Cerebellar nuclear complex (tissue), 1 donor: ENCODE measurements around the gene CTDSPL2.
A peak's percentile ranks its signal among the peaks of the same experiment; 100 is the strongest.
"Not testable (repeated sequence)": the region's sequence is repeated elsewhere in the genome, so short reads cannot be mapped to it uniquely, and the experiment has no call there.

Experiments used
- DNase-seq, 2 experiments: peaks; one replicate each; lab custom pipeline; 2025; lab: John Stamatoyannopoulos, UW

CTDSPL2 gene

DNA sequence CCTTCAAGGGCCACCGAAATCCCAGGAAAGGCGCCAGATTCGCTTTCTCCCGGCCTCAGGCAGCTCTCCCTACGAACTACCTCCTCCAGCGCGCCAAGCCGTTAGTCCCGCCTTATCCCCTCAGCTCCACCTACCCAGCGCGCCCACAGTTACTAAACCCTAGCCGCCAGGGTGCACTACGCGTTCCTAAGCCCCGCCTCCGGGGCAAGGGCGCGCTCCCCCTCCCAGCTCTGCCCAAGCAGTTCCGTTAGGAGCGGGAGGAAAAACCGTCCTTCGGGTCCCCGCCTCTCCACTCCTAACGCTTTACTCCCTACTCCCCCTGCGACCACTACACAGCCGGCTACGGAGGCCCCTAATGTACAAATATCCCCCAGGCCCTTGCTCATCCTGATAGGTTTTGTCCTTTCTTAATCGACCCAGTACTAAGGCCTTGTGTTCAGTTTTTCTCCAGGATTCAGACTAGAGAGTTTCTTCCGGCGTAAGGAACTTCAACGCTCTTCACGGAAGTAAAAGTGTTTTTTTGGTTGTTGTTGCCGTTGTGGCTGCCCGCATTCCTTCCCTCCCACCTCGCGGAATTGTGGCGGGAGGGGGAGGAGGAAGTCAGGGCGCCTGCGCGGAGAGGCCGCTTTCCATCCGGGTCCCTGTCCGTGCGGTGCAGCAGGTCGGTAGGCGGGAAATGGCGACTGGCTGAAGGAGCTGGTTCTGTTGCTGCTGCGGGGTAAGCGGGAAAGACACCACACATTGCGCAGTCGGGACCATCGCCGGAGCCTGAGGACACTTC, at the start of gene CTDSPL2:
Gene CTDSPL2 (plus strand): TSS at position 655 of the 781 bp plus-strand sequence. CDS start 31,386 bp downstream, outside the sequence.
- peak; percentile 89 to 95 for DNase-seq

DNA sequence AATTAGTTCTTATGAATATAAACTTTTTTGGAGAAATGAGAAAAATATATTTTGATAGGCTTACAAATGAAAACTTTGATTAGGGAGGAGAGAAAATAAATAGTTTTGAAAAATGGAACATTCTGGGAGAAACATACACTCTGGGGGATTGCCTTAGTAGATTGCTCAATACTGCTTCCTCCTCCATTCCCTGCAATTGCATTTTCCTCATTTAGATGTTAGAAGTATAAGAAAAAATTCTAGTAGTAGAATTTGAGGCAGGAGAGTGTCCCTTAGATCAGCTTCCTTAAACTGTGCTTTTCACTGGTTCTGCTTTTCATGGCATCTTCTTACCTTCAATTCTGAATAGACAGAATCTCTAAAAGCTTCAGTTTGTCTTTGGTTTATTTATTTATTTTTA, 46.2 kb upstream of the CTDSPL2 start:
- no peak for DNase-seq

DNA sequence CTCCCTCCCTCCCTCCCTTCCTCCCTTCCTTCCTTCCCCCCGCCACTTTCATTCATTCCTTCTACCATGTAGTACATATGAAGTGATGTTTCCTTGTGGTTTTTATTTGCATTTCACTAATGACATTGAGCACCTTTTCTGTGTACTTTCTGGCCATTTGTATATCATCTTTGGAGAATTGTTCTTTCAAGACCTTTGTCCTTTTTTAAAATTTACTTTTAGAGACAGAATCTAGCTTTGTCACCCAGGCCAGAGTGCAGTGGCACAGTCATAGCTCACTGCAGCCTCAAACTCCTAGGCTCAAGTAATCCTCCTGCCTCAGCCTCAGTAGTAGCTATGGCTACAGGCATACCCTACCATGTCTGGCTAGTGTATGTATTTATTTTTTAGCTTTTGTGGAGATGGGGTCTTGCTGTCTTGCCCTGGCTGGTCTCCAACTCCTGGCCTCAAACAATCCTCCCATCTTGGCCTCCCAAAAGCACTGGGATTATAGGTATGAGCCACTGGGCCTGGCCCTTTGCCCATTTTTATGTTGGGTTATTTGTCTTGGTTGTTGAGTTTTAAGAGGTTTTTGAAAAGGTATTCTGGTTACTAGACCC, 42.0 kb upstream of the CTDSPL2 start:
- no peak for DNase-seq

DNA sequence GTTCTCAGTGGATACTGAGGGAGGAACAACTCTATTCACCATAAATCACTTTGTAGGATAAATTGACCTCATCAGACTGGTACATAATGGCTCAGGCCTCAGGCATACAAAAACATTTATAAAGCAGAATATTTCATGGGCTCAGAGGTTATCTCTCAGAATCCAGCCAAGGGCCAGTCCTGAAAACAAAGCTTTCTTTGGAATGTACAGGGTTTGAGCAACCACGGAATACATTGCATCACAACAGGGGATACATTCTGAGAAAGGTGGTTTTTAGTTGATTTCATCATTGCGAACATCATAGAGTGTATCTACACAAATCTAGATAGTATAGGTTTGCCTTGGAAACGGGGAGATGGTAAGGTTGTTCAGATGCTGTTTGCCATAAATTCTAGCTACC, 33.4 kb upstream of the CTDSPL2 start:
- no peak for DNase-seq

DNA sequence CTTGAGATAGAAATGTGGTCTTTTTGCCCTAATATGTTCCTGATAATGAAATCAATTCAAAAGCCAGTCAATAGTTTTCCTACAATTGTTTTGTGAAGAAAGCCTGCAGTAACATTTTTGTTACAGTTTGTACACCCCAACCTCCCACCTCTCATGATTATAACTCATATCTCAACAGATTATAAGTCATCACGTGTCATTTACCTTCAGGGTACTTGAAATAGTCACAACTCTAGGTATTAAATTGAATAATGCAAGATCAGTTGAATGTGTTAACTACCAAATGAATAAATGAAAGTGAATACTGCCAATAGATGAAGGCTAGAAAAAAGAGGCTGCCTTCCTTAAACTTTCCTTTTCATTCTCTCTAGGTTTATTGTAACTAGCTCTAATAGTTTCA, 32.9 kb upstream of the CTDSPL2 start:
- DNase-seq, result no peak

DNA sequence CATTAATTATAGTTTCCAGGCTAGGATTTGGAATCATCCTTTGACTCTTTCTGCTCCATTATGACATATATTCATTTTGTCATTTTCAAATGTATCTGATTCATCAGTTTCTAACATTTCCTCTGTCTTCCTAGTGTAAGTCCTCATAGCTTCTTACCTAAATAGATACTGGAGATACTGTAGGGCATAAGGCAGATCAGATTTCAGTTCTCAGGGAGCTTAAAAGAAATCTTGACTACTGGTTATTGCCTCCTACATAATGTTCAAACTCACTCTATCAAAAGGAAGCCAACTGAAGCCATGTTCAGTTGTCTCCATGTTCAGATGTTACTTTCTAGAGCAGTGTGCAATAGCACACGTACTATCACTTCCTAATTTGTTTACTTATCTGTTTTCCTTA, 29.6 kb upstream of the CTDSPL2 start:
- DNase-seq, result no peak

DNA sequence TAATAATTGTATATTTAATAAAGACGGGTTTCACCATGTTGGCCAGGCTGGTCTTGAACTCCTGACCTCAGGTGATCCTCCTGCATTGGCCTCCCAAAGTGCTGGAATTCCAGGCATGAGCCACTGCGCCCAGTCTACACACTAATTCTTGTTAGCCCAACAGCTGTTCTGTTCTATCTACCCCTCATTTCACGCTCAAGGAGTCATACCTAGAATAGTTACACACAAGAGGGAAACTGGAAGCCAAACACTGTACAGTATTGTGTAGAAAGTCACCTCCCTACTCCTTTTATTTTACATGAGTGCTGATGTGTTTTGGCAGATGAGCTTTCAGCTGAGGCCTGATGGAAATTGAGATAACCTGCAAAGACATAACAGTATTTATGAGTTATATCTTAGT, 13.4 kb upstream of the CTDSPL2 start:
- no peak for DNase-seq

DNA sequence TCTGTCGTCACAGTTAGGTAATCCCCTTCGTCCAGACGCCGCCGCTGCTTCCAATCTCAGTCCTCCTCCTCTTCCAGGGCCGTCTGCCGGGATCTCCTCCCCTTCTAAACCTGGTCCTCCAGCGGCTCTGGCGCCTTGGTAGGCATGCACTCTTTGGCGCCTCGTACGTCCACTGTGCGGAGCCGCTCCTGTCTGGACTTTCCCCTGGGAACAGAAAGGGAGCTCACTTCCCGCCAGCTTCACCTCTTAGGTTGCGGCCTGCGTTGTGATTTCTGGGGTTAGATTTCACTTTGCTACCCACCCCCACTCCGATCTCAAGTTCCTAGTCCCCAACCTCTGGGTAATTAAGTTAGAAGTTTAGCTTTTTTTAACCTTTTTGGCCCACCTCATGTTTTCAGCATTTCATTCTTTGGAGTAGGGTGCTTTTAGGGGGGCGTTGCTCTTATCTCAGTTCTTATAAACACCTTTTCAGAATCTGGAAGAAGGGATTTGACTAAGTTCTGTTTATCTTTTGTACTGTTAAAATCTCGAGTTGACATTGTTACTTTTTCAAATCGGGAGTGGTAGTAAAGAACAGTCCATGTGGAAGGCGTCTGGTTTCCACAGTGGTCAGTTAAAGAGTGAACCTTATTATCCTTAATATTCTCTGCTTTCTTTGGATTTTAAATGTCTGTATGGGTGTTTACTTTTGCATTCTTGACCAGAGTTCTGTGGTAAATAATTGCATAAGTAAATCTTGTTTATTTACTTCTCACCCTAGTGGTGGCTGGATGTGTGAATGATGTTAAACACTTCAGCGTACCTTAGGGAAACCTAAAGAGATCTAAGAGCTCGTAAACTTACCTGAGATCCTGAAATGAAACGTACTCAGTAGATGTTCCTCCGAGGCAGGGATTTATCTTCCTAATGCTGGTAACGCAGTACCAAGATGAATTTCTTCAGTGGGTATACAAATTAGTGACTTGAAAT, 611 bp downstream of the CTDSPL2 start:
- no peak for DNase-seq

DNA sequence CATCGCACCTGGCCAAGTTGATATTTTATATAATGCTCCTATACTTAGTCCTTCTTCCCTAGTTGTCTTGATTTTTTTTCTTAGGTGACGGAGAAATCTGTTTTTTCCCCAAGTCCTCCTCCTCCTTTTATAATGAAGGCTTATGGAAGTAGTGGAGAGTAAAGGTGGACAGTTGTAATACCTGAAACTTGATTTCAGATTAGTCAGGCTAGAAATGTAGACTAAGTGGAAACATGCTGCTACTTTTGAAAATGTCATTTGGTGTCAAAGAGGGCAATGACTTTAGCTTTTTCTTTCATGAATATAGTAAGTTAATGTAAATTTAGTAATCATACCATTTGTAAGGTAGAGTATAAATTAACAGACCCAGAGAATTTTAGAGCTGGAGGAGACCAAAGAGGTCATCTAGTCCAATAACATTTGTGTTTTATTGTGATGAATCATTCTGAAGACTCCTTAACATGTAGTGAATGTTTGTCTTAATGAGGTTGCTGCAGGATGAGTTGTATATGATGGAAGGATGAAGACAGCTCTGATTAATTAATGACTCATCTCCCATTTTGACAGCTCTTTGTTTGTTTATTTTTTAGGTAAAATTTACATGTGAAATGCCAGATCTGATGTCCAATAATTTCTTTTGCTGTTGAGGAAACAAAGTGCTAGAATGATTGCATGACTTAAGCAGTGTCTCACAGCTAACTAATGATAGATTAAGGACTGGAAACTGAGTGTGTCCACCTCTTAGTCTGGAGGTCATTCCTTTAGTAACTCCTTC, 8.7 kb downstream of the CTDSPL2 start:
- no peak for DNase-seq

DNA sequence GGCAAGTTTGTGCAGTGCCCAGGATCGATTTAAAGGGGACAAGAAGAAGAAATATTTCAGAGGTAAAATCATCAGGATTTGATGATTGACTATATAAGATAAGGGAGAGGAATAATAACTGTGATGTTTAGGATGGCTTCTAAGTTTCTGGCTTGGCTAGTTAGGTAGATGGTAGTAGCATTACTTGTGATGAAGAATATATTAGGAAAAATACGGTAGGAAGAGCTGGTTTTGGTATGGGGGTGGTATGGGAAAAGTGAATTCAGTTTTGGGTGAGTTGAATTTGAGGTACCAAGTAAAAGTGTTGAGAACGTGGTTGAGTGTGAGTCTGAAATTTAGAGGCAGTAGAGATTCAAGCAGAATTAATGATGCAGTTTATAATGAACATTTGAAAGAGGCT, 11.0 kb downstream of the CTDSPL2 start:
- DNase-seq, result no peak

DNA sequence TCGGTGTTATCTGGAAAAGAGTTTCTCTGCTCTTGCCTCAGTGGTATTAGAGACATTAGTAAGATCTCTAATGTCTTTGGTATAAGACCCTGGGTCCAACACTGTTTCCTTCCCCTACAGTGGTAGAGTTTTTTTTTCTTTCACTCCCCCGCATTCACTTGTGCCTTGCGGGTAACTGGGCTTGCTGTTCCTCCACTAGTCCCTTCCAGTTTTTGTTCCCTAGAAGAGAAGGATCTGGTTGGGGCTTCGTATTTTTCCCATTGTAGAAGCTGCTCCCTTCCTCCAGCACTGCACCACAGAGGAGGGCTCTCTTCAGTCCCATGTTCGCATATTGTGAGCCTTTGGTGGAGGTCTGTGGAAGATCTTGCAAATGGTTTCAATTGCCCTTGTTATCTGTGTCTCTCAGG, 13.7 kb downstream of the CTDSPL2 start:
- DNase-seq, result no peak

DNA sequence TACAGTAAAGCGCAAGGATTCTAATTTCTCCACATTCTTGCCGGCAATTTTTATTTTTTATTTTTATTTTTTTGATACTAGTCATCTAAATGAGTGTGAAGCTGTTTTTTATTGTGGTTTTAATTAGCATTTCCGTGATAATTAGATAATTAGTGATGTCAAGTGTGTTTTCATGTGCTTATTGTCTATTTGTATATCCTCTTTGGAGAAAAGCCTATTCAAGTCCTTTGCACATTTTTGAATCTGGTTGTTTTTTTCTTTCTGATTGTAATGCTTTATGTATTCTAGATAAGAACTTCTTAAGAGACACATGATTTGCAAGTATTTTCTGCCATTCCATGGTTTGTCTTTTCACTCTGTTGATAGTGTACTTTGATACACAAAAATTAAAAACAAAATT, 16.1 kb downstream of the CTDSPL2 start:
- DNase-seq, result no peak

DNA sequence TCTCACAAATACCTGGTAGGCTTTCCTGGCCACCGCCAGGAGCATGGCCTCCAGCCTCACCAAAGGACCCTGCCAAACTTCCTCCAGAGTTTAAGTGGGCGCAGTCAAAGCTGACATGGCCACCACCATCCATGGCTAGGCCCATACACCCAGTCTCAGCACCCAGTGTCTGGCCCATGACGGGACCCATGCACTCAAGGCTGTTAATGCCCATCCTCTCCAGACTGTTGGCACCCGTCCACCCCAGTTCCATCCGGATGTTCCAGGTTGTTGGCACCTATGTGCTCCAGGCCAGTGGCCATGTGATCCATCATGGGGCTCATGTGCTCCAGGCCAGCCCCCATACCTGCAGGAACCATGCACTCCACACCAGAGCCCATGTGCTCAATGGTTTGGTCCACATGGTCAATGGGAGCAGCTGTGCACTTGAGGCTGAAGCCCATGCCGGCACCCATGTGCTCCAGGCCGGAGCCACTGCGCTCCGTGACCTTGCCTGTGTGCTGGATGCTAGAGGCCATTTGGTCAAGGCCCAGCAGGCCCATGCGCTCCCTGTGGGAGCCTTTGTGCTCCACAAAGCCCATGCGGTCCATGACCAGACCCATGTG, 20.4 kb downstream of the CTDSPL2 start:
- DNase-seq, result no peak

DNA sequence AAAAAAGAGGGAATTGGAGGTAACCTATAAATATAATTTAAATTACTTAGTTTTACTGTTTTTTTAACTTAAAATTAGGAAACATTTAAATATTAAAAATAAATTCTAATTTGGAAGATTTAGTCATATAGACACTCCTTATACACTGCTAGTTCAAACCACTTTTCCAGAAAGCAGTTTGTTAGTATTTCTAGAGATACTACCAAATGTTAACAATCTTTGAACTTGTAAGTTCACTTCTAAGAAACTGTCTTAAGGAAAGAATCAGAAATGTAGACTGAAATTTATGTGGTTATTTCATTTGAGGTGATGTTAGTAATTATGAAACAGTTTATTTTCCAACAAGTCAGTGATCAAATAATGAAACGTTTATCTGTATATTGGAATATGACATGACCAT, 22.7 kb downstream of the CTDSPL2 start:
- no peak for DNase-seq

DNA sequence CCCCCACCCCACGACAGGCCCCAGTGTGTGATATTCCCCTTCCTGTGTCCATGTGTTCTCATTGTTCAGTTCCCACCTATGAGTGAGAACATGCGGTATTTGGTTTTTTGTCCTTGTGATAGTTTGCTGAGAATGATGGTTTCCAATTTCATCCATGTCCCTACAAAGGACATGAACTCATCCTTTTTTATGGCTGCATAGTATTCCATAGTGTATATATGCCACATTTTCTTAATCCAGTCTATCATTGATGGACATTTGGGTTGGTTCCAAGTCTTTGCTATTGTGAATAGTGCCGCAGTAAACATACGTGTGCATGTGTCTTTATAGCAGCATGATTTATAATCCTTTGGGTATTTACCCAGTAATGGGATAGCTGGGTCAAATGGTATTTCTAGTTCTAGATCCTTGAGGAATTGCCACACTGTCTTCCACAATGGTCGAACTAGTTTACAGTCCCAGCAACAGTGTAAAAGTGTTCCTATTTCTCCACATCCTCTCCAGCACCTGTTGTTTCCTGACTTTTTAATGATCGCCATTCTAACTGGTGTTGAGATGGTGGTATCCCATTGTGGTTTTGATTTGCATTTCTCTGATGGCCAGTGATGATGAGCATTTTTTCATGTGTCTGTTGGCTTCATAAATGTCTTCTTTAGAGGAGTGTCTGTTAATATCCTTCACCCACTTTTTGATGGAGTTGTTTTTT, 26.3 kb downstream of the CTDSPL2 start:
- not testable (repeated sequence) for DNase-seq

DNA sequence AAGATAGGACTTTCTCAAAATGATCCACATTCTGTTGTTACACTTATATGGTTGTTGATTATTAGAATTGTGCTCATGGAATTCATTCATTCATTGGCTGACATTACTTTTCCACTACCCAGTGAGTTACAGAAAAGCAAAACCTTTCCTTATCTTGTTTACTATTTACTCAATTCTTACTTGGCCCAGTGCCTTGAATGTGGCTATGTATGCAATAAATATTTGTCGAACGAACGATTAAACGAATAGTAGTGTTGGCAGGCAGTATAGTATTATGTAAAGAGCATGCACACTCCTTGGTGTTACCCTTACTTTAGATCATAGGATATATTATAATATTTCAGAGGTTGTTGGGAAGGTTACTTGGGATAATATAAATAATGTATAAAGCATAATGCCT, 31.0 kb downstream of the CTDSPL2 start:
- no peak for DNase-seq

DNA sequence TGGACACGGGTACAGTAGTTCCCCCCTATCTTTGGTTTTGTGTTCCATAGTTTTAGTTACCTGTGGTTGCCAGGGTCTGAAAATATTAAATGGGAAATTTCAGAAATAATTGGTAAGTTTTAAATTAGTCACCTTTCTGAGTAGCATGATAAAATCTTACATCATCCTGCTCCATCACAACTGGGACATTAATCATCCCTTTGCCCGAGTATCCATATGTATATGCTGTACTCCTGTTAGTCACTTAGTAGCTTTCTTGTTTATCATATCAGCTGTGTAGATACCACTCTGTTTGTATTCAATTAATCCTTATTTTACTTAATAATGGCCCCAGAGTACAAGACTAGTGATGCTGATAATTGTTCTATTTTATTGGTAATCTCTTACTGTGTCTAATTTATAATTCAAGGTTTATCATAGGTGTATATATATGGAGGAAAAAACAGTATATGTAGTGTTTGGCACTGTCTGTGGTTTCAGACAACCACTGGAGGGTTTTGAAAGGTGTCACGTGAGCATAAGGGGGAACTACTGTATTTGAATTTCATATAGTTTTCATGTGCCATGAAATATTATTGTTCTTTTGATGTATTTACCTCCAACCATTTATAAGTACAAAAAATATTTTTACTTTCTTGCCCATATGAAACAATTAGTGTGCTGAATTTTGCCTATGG, 41.4 kb downstream of the CTDSPL2 start:
- DNase-seq, result no peak

DNA sequence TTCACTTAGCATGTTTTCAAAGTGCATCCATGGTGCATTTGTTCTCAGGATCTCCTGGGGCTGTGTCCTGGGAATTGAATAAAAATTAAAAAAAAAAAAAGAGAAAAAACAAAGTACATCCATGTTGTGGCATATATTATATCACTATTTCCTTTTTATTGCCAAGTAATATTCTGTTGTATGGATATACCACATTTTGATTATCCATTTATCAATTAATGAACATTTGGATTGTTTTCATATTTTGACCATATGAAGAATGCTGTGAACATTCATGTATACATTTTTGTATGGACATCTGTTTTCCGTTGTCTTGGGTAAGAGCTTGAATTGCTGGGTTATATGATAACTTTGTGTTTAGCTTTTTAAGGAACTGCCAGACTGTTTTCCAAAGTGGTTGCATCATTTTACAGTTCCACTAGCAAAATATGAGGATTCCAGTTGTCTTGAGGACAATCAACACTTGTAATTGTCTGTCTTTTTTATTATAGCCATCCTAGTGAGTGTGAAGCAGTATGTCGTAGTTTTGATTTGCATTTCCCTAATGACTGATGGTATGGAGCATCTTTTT, 44.5 kb downstream of the CTDSPL2 start:
- DNase-seq, result no peak

DNA sequence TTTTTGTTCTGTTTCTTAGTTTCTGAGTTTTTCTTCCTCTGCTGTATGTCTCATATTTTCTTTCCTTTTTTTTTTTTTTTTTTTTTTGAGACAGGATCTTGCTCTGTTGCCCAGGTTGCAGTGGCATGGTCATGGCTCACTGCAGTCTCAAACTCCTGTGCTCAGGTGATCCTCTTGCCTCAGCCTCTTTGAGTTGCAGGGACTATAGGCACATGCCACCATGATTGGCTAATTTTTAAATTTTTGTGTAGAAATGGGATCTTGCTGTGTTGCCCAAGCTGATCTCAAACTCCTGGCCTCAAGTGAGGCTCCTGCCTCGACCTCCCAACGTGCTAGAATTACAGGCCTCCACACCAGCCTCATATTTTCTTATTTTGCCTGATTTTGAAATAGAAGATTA, 51.9 kb downstream of the CTDSPL2 start:
- no peak for DNase-seq

DNA sequence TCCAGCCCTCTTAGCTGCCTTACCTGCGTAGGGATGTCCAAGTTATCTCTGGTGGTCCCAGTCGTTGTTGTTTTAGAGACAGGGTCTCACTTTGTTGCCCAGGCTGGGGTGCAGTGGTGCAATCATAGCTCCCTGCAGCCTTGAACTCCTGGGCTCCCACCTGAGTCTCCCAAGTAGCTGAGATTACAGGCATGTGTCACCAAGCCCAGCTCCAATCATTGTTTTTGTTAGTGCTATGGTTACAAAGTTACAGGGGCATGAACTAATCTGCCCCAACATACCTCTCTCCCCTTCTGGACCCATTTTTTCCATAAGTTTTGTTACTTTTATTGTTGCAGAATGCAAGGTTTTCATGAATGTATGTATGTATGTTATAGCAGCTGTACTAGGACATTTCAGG, 54.7 kb downstream of the CTDSPL2 start:
- DNase-seq, result no peak
